IPS-18c (cell line): ENCODE results near the gene TBL1XR1.
"Not testable (repeated sequence)": the region's sequence is repeated elsewhere in the genome, so short reads cannot be mapped to it uniquely, and the experiment has no call there.

ENCODE experiments used
- H3K4me3 ChIP-seq: 2 replicates; pipeline ENCODE4 v1.7.0; 2013; ENCODE audit warnings: low read depth, mild to moderate bottlenecking, low read length, moderate library complexity; ENCODE audit not compliant: insufficient read depth
- H3K9me3 ChIP-seq: one replicate; pipeline ENCODE4 v1.6.1; 2013; ENCODE audit warnings: mild to moderate bottlenecking, low read length, moderate library complexity; ENCODE audit not compliant: control insufficient read depth, insufficient read depth

The TBL1XR1 gene

DNA sequence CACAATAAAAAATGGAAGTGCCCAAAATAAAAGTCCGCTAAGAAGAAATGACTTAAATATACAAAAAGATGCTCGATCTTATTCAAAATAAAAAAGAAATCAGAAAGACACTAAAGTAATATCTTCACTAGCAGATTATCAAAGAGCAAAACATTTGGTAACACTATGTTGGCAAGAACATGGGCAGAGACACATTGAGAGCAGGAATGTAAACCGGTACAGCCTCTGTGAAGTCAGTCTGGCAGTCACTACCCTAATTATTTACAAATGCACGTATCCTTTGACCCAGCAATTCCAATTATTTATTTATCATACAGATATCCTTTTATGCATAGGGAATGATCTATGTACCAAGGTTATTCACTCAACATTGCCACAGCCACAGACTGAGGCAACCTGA lies 34.5 kb downstream of the TBL1XR1 start:
- Histone ChIP-seq H3K9me3 (peaks cover 2% of the 10 kb centered on the region), H3K4me3 (no peak overlapping the region)

DNA sequence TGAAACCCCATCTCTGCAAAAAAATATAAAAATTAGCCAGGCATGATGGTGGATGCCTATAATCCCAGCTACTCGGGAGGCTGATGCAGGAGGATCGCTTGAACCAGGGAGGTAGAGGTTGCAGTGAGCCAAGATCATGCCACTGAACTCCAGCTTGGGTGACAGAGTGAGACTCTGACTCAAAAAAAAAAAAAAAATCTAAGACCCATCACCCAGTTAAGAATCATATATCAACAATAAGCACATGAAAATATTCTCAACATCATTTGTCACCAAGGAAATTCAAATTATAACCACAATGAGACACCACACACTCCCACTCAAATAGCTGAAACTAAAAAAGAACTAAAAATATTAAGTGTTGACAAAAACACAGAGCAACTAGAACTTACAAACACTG lies 35.7 kb downstream of the TBL1XR1 start:
- H3K4me3 ChIP-seq, H3K9me3 ChIP-seq: not testable (repeated sequence)

DNA sequence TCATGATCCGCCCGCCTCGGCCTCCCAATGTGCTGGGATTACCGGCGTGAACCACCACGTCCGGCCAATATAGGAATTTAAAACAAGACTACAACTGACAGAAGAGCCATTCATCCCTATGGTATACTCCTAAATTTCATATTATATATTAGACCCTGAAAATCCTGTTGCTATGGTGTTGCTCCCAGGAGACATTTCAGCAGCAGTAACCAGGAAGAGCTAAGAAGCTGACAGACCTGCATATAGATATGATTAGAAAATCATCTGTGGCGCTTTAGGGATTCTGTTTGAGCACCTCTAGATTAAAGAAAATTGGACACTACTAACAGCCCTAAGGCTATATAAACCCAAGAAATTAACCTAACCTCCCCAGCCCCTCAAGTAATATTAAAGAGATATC lies 38.8 kb downstream of the TBL1XR1 start:
- no peak overlapping the region for H3K4me3 ChIP-seq
- H3K9me3 ChIP-seq, result no peaks in the 10 kb centered on the region

DNA sequence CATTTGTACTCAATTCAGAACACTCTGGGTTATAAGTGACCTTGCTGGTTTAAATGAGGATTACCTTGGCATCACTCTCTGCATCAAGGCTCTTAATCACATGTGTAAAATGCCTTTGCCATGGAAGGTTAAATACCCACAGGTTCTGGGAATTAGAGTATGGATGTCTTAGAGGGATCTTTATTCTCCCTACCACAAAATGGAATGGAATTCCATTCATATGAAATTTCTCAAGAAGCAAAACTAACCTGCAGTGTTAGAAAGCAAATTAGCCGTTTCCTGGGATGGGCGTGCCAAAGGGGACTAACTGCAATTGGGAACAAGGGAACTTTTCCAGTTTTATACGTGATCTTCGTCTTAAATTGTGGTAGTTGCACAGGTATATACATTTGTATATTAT lies 39.8 kb downstream of the TBL1XR1 start:
- Histone ChIP-seq H3K4me3 (no peak overlapping the region), H3K9me3 (no peaks in the 10 kb centered on the region)

DNA sequence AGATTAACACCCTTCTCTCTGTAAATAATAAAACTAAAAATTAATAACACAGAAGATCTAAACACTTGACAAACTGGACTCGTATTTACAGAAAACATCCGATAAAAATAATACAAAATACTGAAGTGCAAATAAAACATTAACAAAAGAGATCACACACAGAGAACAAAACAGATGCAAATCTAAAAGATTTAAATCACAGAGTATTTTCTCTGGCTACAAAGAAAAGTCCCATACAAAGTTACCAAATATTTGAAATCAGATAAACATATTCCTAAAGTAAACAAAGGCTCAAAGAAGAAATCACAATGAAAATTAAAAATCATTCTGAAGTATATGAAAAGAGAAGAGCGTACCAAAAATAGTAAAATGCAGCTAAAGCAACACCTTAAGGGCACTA lies 42.5 kb downstream of the TBL1XR1 start:
- no peak overlapping the region for H3K4me3 ChIP-seq

DNA sequence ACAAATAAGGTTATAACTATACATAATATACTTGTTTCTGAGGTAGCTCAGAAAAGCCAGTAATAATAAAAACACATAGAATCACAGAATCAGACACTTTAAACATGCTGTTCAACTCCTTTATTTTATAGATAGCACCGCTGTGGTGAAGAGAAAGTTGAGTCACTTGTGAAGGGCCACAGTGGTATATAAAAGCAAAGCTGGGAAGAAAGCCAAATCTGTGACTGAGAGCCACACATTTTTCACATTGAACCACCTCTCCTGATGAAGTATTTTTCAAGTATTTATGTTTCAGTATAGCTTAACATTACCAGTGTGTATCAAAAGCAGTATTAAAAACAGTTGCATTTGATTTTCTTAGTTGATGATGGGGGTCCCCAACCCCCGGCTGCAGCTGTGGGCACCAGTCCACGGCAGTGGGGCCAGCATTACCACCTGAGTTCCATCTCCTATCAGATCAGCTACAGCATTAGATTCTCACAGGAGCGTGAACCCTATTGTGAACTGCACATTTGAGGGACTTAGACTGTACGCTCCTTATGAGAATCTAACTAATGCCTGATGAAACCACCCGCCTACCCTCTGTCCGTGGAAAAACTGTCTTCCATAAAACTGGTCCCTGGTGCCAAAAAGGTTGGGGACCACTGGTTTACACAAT lies 46.2 kb downstream of the TBL1XR1 start:
- Histone ChIP-seq H3K4me3 (no peak overlapping the region), H3K9me3 (no peaks in the 10 kb centered on the region)

More for the DNA sequence above, 42.5 kb downstream of the TBL1XR1 start:
- no peaks in the 10 kb centered on the region for H3K9me3 ChIP-seq

- Histone ChIP-seq H3K9me3 (no peaks in the 10 kb centered on the region), H3K4me3 (no peak overlapping the region)
Observed at GRCh38 chr3:177150218-177150916, 46.9 kb downstream of the TBL1XR1 start.

GRCh38 chr3:177149106-177149505 lies 48.2 kb downstream of the TBL1XR1 start:
- Histone ChIP-seq H3K9me3 (no peaks in the 10 kb centered on the region), H3K4me3 (no peak overlapping the region)

DNA sequence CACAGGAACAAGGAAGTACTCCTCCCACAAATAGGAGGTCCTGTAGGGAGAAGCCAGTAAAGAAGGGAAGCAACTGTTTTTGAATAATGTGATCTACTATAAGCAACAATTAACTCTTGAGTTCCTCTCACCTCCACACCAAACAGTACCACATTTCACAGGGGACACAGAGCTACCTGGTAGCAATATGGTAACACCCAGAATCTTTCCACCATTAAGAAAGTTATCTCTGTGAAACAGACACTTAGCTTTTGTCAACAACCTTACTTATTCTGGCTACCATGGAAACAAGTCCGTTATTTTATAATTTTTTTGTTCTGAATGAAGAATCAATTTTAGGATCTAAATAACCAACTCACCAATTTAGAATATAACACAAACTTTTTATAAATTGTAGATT lies 49.5 kb downstream of the TBL1XR1 start:
- Histone ChIP-seq H3K4me3 (no peak overlapping the region), H3K9me3 (no peaks in the 10 kb centered on the region)

DNA sequence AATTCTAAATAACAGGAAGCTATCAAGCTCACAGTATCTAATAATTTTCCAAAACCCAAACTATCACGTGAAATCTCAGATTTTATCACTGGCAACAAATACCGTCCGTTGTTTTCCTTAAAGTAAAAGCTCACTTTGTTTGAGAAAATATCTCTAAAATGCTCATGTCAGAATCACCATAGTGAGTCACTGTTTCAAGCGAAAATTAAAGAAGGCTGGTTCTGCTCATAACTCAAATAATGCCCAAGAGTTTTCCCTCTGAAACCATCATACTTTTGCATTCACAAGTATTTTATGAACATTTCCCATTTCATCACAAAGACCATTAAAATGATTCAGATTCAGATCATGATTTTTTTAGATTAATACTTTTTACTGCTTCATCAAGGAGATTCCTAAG lies 50.6 kb downstream of the TBL1XR1 start:
- H3K9me3 ChIP-seq, result no peaks in the 10 kb centered on the region
- H3K4me3 ChIP-seq, result no peak overlapping the region

GRCh38 chr3:177145954-177146353 lies 51.3 kb downstream of the TBL1XR1 start:
- Histone ChIP-seq H3K4me3 (no peak overlapping the region), H3K9me3 (no peaks in the 10 kb centered on the region)

- Histone ChIP-seq H3K4me3 (no peak overlapping the region), H3K9me3 (no peaks in the 10 kb centered on the region)
Observed at GRCh38 chr3:177145381-177145780, 51.9 kb downstream of the TBL1XR1 start.

- Histone ChIP-seq H3K9me3 (no peaks in the 10 kb centered on the region), H3K4me3 (no peak overlapping the region)
Observed at GRCh38 chr3:177144922-177145321, 52.4 kb downstream of the TBL1XR1 start.

DNA sequence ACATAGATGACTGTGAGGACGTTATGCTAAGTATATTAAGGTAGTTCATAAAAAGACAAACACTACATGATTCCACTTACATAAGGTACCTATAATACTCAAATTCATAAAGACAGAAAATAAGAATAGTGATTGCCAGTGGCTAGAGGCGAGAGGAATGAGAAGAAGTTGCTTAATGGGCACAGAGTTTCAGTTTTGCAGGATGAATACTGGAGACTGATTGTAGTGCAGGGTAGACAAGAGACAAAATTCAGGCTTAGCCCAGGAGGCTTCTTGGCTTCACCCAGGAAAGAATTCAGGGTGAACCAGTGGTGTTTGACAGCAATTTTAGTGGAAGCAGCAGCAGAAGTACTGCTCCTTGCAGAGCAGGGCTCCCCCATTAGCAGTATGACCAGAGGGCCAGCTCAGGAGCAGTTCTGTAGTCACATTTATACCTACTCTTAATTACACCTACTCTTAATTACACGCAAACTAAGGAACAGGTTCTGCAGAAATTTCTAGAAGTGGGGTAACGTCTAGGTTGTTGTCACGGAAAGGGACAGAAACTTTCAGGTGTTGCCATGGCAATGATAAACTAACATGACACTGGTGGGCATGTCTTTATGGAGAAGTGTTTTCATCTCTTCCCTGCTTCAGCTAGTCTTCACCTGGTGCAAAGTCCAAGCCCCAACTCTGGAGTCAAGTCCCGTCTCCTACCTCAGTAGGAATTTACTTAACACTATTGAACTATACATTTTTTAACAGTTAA lies 55.2 kb downstream of the TBL1XR1 start:
- no peak overlapping the region for H3K4me3 ChIP-seq
- no peaks in the 10 kb centered on the region for H3K9me3 ChIP-seq

DNA sequence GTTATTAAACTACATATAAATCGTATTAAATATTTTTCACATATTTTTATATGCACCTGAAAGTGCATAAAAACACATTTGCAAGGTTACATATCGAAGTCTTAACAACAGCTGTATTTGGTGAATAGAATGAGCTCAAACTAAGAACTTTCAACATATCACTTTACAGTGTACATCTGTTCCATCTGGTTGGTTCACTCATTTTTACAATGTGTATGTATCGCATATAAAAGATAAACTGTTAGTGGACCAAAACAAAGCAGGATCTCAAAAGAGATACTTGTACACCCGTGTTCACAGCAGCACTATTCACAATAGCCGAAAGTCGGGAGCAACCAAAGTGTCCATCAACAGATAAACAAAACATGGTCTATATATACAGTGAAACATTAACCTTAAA lies 55.8 kb downstream of the TBL1XR1 start:
- H3K4me3 ChIP-seq, result no peak overlapping the region
- H3K9me3 ChIP-seq, result no peaks in the 10 kb centered on the region

- not testable (repeated sequence) for H3K9me3 ChIP-seq, H3K4me3 ChIP-seq
Observed at GRCh38 chr3:177139220-177139619, 58.1 kb downstream of the TBL1XR1 start.

GRCh38 chr3:177137774-177138705 lies 59.2 kb downstream of the TBL1XR1 start:
- H3K4me3 ChIP-seq, result no peak overlapping the region
- H3K9me3 ChIP-seq, result no peaks in the 10 kb centered on the region
